CD4-positive, alpha-beta T cell treated with Interleukin-6 for 4 hours (primary cell): ENCODE data around the gene ORC4.
"Not testable (repeated sequence)": the region's sequence is repeated elsewhere in the genome, so short reads cannot be mapped to it uniquely, and the experiment has no call there.

ENCODE experiments used
- DNase-seq: peaks from one replicate; pipeline ENCODE4 v3.0.0-alpha.2; 2020; ENCODE audit warnings: mixed read lengths

Gene ORC4

DNA sequence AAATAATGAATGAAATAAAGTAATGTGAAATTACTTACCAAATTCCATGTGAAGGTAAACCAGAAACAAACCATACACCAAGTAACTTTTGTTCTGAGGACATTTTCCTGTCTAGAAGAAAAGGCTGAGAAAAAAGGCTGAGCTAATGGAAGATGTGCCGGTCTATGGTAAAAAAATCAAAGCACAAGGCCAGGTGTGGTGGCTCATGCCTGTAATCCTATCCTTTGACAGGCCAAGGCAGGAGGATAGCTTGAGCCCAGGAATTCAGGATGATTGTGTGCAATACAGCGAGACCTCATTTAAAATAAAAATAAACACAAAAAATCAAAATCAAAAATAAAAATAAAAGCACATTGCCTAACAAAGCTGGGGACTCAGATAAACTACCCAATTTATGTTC lies 6.7 kb downstream of the ORC4 start:
- DNase-seq: no peak

DNA sequence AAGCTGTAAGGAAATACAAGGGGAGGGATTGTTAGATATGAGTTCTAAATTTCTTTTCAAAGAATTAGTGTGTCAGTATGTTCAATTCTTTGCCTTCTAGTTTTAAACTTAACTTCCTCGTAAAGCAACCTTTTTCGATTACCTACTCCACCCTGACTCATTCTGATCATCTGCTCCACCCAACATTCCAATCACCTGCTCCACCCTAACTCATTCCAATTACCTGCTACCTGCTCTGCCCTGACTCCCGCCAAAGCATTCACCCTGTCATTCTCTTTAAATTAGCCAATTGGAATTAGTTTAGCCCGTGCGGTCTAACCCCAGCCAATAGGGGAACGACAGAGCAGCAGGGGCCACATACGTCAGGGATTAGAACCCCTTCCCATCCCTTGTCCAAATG lies 12.1 kb downstream of the ORC4 start:
- DNase-seq: not testable (repeated sequence)

DNA sequence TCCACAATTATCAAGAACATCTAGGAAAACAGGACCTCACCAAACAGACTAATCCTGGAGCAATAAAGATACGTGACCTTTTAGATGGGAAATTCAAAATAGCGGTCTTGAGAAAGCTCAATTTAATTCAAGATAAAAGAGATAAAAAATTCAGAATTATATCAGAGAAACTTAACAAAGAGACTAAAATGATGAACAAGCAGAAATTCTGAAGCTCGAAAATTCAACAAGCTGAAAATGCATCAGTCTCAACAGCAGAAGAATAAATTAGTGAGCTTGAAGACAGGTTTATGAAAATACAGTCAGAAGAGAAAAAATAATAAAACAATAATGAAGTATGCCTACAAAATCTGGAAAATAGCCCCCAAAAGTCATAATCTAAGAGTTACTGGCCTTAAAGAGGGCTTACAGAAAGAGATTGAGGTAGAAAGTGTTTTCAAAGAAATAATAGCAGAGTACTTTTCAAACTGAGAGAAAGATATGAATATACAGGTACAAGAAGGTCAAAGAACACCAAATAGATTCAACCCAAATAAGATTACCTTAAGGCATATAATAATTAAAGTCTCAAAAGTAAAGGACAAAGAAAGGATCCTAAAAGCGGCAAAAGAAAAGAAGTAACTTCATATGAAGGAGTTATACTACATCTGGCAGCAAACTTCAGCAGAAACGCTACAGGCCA lies 13.2 kb downstream of the ORC4 start:
- DNase-seq: no peak

DNA sequence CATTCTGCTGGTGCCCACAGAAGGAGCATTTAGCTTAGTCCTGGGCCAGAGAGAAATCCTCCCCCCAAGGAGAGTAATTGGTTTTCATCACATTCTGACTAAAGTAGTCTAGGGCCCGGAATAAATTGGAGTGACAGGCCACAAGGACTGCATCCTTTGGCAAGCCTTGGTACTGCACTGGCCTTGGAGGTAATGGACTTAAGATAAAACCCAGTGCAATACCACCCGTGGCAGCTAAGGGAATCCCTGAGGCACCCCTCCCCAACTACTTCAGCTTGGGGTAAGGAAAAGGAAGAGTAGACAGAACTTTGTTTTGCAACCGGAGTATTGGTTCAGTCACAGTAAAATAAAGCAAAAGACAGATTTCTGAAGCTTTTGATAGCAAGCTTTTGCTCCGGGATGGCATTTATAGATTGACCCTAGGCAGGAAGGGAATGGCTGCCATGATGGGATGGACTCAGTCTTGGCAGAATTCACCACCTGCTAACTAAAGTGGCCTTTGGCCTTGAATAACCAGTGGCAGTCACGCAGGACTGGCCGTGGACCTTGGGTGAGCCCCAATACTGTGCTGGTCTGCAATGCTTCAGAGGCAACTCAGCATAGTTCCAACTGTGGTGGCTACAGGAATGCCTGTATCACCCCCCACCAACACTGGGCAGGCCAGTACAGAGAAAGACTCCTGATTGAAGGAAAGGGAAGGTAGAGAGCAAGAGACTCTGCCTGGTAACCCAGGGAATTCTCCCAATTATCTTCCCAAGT lies 14.1 kb downstream of the ORC4 start:
- no peak for DNase-seq

DNA sequence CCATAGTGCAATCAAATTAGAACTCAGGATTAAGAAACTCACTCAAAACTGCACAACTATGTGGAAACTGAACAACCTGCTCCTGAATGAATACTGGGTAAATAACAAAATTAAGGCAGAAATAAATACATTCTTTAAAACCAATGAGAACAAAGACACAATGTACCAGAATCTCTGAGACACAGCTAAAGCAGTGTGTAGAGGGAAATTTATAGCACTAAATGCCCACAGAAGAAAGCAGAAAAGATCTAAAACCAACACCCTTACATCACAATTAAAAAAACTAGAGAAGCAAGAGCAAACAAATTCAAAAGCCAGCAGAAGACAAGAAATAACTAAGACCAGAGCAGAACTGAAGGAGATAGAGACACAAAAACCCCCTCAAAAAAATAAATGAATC lies 18.1 kb downstream of the ORC4 start:
- DNase-seq: not testable (repeated sequence)

DNA sequence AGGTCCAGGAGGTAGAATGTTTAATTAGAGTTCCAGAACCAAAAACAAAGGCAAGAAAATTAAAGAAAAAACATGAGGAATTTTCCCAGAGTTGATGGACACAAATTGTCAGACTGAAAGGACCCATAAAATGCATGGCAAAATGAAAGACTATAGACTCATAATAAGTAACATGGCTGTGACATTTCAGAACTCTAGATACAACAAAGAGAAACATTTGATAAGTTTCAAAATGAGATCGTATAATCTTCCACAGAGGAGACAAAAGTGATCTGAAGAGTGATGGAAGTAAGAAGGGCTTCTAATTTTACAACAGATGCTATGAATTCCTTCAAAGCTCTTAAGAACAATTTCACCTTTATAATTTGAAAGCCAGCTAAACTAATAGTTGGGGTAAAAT lies 20.4 kb downstream of the ORC4 start:
- DNase-seq: no peak

DNA sequence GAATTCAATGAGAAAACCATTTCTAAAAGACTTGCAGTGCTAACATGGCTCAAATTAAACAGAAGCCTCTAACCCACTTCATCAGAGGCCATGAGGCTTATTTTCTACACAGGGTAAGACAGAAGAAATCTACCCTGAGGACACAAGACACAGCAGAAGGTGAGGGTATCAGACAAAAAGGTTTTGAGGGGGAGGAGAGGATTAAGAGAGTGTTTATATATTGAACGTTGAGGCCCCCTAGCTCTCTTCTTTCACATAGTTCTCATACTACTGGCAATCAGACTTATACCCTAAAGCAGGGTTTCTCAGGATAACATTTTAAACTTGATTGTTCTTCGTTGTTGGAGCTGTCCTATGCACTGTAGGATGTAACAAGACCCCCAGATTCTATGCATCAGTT lies 21.4 kb downstream of the ORC4 start:
- DNase-seq: no peak

DNA sequence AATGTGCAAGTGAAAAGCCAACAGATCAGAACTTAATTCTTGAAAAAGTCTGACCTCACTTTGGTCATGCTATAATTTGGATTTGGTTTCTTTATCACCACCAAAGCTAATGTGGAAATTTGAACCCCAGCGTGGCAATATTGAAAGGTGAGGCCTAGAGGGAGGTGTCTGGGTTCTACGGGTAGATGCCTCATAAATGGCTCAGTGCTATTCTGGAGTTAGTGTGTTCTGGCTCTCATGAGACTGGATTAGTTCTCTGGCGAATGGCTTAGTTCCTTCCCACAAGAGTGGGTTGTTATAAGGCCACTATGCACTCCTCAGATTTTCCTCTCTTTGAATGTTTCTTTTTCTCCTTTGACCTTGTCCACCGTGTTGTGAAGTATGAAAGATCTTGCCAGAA lies 22.3 kb downstream of the ORC4 start:
- DNase-seq: no peak

DNA sequence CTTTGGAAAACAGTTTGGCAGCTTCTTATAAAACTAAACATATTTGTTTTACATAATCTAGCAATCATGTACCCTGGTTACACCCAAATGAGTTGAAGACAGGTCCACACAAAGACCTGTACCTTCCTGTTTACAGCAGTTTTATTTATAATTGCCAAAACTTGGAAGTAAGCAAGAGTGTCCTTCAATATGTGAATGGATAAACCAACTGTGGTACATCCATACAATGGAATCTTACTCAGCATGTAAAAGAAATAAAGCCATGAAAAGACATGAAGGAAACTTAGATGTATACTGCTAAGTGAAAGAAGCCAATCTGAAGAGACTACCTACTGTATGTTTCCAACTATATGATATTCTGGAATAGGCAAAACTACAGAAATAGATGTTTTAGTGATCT lies 23.7 kb downstream of the ORC4 start:
- no peak for DNase-seq

DNA sequence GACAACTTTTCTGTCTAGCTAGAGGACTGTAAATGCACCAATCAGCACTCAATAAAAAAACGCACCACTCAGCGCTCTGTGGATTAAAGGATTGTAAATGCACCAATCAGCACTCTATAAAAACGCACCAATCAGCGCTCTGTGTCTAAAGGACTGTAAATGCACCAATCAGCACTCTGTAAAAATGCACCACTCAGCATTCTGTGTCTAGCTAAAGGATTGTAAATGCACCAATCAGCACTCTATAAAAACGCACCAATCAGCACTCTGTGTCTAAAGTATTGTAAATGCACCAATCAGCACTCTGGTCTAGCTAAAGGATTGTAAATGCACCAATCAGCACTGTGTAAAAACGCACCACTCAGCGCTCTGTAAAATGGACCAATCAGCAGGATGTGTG lies 25.6 kb downstream of the ORC4 start:
- DNase-seq: not testable (repeated sequence)

DNA sequence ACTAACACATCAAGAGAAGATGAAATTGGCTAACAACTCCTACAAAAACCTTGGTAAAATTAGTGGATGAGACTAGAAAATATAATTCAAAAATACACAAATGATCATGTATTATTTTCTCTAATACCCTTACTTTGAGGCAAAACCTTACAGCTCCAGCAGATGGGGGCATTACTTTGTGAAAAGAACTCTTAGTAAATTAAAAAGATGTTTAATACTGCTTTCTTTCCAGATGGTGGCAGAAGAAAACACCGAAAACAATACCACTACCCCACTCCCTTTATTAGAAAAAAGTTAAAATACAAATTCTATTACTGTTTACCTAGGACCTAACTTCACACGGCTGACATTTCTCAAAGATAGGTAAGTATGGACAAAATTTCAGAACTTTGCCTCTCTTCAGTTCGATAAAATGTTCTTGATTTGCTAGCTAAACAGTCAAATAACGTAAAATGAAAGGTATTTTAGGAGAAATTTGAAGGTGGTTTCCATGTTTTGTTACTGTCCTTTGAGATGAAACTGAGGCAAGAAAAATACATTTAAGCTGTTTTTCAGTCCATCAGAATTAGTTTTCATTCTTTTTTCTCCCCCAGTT lies 30.6 kb downstream of the ORC4 start:
- DNase-seq: peak; percentile 38

DNA sequence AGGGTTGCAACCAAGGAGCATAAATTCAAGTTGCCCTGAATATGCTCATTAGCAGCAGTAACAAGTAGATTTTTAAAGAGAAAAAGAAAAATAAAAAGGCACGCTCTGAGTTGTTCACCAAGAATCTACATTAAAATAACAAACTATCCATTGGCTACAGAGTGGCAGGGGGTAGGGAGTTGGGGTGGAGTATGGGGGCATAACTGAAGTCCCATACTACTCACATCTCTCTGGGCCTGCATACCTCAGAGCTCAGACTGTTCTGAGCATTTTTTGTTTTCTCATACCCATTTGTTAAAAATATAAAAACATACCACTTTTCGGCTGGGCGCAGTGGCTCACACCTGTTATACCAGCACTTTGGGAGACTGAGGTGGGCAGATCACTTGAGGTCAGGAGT lies 31.4 kb downstream of the ORC4 start:
- no peak for DNase-seq

DNA sequence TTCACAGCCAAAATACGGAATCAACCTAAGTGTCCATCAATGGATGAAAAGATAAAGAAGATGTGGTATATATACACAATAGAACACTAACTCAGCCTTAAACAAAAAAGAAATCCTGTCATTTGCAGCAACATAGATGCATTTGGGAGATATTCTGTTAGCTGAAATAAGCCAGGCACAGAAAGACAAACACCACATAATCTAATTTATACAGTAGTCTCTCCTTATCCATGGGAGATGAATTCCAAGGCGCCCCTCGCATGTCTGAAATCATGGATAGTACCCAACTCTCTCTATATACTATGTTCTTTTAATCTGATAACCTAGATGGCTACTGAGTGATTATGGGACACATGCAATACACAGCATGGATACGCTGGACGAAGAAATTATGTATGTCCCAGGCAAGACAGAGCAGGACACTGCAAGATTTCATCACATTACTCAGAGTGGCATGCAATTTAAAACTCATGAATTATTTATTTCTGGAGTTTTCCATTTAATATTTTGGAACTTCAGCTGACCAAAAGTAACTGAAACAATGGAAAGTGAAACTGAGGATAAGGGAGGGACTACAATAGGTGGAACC lies 39.5 kb downstream of the ORC4 start:
- DNase-seq: no peak

DNA sequence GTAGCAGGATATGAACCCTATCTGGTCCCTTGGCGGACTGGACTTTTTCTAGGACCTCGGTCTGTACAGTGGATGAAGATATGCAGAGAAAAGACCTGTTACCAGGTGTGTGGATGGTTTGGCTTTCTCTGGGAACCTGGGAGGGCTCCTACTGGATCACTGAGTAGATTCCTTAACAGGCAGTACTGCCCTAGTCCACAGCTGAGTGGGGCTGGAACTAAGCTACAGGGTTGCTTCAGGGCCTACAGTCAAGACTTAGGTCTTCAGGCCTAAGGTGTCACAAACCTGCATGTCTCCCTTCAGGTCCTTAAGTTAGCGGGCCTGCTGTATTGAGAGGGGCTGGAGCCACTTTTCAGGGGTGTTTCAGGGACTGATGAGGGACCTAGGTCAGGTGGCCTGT lies 42.9 kb downstream of the ORC4 start:
- DNase-seq: no peak

DNA sequence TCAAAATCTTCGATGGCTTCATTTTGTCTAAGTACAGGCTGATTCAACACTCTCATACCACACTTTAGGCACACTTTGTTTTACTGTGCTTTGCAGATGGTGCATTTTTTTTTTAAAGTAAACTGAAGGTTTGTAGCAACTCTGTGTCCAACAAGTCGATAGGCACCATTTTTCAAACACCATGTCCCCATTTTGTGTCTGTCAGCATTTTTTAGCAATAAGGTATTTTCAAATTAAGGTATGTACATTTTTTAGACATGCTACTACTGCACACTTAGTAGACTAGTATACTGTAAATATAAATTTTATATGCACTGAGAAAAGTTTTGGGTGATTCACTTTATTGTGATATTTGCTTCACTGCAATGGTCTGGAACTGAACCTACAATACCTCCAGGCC lies 44.4 kb downstream of the ORC4 start:
- no peak for DNase-seq

DNA sequence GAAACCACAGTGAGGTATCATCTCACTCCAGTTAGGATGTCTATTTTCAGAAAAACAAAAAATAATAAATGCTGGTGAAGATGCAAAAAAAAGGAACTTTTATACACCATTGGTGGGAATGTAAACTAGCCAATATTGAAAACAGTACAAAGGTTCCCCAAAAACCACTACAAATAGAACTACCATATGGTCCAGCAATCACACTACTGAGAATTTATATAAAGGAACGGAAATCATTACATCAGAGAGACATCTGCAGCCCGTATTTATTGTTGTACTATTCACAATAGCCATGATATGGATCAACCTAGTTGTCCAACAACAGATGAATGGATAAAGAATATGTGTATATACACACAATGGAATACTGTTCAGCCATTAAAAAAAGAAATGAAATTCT lies 52.0 kb downstream of the ORC4 start:
- DNase-seq: no peak

DNA sequence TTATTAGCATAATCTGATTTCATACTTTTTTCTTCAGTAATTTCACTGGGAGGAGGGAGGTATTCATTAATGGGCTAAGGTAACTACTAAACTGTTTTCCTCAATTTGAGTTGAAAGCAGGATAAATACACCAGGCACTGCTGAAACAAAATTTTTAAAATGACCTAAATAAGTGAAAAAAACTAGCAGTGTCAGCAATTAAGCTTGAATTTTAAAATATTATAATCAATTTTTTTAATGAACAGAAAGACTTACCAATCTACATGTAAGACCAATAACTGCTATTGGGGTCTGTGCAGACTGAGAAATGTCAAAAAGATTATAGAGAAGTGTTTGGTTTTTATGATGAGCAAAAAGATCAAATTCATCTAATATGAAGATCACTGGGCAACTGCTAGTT lies 68.4 kb downstream of the ORC4 start:
- DNase-seq: no peak

DNA sequence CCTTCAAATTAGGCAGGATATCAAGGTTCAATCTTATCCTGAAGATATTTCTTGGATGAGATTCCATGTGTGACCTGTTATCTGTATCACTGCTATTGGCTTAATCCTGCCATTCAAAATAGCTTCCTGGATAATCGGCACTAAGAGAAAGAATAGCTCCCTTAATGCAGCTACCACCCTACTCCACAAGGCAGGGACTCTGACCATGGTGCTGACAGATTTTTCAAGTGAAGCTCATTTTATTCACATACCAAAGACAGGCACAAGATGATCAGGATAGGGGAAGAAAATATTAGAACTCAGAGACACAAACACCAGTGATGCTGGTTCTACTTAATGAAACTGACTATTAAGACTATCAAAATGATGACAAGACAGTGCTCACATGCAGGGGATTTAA lies 74.9 kb downstream of the ORC4 start:
- no peak for DNase-seq

DNA sequence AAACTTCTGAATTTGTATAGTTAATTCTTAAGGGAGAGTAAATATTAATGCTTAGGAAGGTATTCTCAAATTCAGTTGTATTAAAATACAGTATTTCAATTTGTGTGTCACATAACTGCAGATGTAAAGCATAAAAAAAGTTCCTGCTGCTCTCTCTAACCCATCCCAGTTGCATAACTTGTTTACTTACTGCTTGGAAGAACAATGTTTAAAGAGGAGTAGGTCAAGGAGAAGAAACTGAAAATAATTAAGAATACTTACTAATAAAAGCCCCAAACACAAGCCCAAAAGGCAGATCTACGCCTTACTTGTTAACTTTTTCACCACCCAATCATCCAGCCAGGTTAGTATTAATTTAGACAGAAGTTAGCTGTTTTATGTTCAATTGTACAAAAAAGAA lies 81.2 kb downstream of the ORC4 start:
- no peak for DNase-seq

DNA sequence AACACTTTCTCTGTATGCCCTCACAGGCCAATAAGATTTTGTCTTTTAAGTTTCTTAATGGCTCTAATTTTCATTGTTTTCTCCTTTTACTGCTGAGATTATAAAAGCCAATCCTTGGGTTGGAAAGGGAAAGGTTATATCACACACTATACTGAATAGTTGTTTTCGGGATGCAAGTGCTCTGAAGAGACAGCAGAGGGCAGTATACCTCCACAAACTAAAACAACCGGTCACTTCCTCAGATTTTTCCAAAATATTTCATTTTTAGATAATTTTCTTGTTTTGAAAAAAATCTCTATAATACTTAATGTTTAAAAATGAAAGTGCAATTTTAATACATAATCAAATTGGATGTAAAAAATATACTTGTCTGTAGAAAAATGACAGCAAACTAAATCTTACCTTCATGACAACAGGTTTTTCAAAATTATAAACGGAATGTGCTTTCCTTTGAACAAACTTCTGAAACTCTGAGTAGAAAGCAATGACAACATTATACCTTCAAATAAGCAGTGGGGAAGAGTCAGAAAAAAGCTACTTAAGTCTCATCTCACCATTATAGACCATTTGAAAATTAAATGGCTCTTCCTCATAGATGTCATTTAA lies 82.7 kb downstream of the ORC4 start:
- DNase-seq: no peak

DNA sequence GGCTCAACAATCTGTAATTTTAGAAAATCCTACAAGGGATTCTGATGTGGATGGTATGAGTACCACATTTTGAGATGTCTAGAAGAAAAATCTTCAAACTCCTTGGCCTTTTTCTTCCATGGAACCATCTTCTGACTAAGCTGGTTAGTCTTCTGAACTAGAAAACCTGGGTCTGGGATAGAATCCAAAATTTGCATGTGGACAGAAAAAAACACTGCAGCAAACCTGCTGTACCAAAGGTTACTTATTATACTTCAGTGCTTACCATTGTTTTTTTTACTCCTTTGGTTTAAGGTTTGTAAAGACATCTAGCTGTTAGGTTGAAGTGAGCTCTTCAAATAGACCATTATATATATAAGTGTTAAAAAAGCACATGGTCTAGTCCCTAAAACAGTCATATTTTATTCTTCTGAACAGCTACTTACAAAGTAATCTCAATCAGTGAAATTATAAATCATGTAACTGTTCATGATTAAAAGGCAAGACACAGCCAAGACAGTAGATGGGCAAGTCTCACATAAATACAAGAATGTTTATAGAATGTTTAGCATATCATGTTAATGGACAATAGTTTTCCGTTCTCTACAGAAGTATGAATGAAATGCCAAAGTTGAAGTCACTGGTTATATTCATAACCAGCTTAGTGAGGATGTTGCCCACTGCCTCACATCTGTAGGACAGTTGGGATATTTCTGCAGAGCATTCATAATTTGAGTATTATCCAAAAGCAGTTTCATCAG lies 85.5 kb downstream of the ORC4 start:
- no peak for DNase-seq

DNA sequence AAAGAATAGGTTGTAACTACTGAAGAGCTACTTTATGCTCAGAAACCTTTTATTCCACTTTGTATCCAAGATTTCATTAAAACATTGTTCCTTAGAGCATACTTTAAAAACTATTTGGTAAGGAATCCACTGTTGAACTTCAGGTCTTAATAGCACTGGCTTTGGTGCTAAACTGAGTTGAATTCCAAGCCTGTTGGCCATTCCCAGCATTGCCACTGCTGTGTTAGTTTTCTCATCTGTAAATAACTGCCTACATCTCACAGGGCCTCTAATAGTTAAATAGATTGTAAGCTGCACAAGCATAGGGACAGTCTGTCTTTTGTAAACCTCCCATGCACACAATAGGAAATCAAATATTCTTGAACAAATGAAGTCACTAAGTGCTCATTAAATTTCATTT lies 86.6 kb downstream of the ORC4 start:
- no peak for DNase-seq

DNA sequence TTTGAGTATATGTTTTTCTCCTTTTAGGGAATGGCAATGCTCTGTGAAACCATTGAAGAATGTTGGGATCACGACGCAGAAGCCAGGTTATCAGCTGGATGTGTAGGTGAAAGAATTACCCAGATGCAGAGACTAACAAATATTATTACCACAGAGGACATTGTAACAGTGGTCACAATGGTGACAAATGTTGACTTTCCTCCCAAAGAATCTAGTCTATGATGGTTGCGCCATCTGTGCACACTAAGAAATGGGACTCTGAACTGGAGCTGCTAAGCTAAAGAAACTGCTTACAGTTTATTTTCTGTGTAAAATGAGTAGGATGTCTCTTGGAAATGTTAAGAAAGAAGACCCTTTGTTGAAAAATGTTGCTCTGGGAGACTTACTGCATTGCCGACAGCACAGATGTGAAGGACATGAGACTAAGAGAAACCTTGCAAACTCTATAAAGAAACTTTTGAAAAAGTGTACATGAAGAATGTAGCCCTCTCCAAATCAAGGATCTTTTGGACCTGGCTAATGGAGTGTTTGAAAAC lies 93.4 kb downstream of the ORC4 start:
- DNase-seq: no peak
